GM19035 (cell line): ENCODE data around the gene ZDHHC5.
A peak's percentile ranks its signal among the peaks of the same experiment; 100 is the strongest.
"Not testable (repeated sequence)": the region's sequence is repeated elsewhere in the genome, so short reads cannot be mapped to it uniquely, and the experiment has no call there.

Experiments
- ATAC-seq: cut with Tn5 transposase; IDR thresholded peaks from one replicate; pipeline ENCODE4 v1.9.1; 2021; ENCODE audit not compliant: unreplicated experiment

ZDHHC5 gene

GRCh38 chr11:57662893-57663292, 5.0 kb upstream of the ZDHHC5 start:
- no peak for ATAC-seq

DNA sequence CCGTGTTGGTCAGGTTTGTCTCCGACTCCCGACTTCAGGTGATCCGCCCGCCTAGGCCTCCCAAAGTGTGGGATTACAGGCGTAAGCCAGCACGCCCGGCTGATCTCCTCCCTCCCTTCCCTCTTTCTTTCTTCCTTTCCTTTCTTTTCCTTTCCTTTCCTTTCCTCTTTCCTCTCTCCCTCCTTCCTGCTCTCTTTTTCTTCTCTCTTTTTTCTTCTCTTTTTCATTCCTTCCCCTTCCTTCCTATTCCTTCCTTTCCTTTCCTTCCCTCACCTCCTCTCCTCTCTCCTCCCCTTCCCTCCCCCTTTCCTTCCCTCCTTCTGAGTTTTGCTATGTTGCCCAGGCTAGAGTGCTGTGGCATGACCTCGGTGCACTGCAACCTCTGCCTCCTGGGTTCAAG, 3.9 kb upstream of the ZDHHC5 start:
- ATAC-seq: no peak

DNA sequence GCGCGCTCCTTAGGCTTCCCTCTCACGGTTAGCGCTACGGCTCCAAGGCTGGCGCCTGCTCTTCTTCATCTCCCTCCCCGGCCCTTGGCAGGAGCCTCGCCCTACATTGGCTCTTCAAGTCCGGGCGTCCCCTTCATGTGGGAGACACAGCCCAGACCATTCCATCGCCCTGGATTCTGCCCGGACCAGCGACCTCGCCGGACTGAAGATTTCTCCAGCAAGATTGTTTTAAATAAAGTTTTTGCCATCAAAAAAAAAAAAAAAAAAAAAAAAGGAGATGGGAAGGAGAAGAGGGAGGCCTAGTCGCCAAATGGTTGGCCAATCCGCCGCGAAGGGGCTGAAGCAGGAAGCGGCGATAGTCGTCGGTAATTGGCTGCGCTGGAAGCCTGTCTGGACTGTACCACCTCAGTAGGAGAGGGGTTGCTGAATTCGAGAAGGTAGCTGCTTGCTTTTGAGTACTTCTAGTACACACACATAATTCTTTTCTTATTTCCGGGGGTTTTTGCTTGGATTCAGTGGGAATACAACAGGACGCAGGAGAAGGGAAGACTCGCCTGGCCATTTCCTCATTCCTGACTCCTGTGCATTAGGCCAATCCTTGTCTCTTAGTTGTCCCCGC, 688 bp upstream of the ZDHHC5 start:
- peak; percentile 67 for ATAC-seq

DNA sequence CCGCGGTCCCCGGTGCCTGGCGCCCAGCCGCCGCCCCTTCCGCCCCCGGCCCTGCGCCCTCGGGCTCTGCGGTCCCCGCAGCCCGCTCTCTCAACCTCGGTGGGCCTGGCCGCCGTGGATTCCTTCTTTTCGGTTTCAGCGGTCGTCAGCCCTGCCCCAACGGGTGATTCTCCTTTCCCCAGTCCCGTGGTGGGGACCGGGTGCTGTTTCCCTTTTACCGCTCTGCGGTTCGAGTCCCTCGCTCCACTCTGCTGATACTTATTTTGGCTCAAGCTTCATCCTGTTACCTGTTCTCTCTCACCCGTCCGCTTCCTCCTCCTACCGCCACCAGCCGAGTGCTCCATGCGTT, 494 bp downstream of the ZDHHC5 start:
- ATAC-seq: peak; percentile 12

- ATAC-seq: no peak
These were observed 6.3 kb downstream of the ZDHHC5 start for GRCh38 chr11:57674251-57674650.

- ATAC-seq: no peak
These were observed 7.4 kb downstream of the ZDHHC5 start for GRCh38 chr11:57675176-57675941.

DNA sequence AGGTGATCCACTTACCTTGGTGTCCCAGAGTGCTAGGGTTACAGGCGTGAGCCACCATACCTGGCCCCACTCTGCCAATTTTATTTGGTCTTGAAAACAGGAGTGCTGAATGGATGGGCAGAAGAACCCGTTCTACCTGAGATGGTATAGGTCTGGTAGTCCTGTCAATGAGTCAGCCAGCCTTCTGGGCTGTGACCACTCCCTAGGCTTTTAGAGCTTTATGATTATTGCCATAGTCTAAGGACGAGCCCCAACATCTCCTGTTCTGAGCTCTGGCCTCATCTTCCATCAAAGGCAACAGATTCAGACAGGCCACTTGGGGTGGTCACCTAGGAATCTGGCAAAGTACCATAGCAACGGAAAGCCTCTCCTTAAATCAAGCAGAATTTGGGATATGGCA, 11.5 kb downstream of the ZDHHC5 start:
- no peak for ATAC-seq

- ATAC-seq: no peak
These were observed 12.6 kb downstream of the ZDHHC5 start for GRCh38 chr11:57680552-57680874.

DNA sequence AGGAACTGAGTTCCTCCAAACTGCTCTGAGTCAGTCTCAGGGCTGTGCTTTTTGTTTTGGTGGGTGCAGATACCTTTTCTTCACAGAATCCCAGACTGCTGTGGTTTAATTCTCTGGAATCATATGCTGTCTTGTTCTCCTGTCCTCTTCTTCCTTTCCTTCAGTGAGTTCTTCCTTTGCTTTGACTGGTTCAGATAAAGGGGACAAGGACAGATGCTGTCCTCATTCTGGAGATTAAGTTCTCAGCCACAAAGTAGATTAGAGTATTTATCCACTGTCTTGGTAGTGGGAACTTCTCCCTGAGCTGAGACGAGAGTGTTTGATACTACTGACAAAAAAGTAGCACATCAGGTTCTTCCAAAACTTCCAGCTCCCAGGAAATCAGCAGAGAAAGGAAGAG, 13.3 kb downstream of the ZDHHC5 start:
- ATAC-seq: no peak

DNA sequence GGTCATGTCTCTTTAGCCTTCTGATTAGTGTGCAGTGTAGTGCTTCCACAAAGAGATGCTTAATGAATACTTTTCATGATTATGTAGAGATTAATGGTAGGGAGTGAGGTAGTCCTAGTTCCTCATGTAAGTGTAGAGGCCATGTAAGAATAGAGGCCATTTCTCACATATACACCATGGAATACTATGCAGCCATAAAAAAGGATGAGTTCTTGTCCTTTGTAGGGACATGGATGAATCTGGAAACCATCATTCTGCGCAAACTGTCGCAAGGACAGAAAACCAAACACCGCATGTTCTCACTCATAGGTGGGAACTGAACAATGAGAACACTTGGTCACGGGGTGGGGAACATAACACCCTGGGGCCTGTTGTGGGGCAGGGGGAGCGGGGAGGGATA, 22.6 kb downstream of the ZDHHC5 start:
- not testable (repeated sequence) for ATAC-seq

- no peak for ATAC-seq
These were observed 31.0 kb downstream of the ZDHHC5 start for GRCh38 chr11:57698843-57699365.

DNA sequence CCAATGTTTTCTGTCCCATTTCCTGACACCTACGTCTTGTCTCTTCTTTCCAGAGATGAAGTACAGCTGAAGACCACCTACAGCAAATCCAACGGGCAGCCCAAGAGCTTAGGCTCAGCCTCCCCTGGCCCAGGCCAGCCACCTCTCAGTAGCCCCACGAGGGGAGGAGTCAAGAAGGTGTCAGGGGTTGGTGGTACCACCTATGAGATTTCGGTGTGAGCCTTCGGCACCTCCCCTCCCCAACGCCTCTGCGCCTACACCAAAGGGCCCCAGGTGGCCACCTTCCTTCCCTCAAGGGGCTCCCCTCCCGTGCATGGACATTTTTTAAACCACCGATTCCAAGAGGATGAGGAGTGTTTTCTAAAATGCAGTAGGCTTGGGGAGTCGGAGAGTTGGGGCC, 31.9 kb downstream of the ZDHHC5 start:
- ATAC-seq: no peak

GRCh38 chr11:57700425-57700824, 32.5 kb downstream of the ZDHHC5 start:
- no peak for ATAC-seq

- ATAC-seq: no peak
These were observed 35.4 kb downstream of the ZDHHC5 start for GRCh38 chr11:57703341-57703740.

DNA sequence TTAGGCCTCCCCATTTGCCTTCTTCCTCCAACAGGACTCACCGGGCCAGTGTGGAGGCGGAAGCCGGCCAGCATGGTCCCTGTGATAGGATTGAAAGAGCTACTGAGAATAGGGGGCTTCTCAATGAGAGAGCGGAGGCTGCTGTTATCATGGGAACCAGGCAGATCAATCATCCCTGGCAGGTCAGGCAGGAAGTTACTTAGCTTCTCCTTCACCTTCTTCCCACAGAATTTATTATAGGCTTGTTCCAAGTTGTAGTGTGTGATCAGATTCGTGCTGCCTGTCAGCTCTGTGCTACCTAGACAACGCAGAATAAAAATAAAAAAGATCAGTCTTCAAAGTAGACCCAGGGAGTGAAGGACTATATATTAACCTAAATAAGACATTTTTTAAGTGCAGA, 37.0 kb downstream of the ZDHHC5 start:
- no peak for ATAC-seq

GRCh38 chr11:57705432-57705831, 37.5 kb downstream of the ZDHHC5 start:
- ATAC-seq: not testable (repeated sequence)

DNA sequence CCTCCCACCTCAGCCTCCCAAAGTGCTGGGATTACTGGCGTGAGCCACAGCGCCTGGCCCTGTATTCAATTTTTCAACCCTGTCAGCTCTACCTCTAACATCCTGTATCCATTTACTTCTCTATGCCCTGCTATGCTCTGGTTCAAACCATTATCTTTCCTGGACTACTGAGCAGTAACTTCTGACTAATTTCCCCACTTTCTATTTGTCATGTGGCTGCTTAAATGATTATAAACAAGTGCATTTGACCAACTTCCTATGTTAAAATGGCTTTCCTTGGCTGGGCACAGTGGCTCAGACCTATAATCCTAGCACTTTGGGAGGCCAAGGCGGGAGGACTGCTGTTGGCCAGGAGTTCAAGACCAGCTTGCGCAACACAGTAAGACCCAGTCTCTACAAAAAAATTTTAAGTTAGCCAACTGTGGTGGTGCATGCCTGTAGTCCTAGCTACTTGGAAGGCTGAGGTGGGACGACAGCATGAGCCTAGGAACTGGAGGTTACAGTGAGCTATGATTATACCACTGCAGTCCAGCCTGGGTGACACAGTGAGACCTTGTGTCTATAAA, 42.0 kb downstream of the ZDHHC5 start:
- ATAC-seq: no peak

DNA sequence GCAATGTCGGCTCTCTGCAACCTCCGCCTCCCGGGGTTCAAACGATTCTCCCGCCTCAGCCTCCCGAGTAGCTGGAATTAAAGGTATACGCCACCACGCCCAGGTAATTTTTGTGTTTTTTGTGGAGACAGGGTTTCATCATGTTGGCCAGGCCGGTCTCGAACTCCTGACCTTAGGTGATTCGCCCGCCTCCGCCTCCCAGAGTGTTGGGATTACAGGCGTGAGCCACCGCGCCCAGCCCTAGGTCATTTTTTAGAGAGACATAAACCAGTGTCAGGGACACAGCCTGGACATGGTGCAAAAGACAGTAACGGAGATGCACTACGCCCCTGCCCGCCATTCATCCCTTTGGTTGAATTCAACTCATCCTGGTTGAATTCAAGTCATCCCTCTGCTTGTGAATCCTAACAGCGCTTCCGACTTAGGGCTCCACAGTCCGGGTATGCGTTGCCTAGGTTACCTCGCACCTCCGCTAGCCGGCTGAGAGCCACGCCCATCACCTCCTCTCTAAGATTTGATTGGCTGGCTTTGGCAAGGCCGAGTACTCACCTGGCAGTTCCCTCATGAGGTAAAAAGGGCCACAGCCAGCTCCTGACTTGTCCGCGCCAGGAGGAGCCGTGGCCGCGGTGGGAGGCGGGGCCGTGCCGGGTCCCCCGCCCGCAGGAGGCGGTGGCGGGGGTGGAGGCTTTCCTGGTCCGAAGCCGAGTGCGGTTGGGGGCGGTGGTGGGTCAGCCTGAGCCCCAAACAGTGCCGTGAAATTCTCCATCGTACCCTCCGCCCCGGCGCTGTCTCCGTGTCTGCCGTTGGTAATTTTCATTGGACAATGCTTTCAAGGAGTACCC, 43.7 kb downstream of the ZDHHC5 start, which contains the start of gene MED19:
Gene MED19 (minus strand): TSS at position 802 of the 842 bp plus-strand sequence. CDS start 36 bp downstream, at position 766.
- peak; percentile 41 for ATAC-seq

- peak; percentile 95 for ATAC-seq
These were observed 44.6 kb downstream of the ZDHHC5 start, which contains the start of gene TMX2 for GRCh38 chr11:57712256-57713150. Gene TMX2, plus strand, starts transcription at chr11:57712593. Its CDS starts 26 bp downstream, at chr11:57712619.

GRCh38 chr11:57713835-57714234, 45.9 kb downstream of the ZDHHC5 start:
- ATAC-seq: no peak
